IMR-90 (cell line): ENCODE data around the gene KDM6B. TPM values are rescaled to one million over a fixed set of nuclear protein-coding genes. Genes with fewer than 3 reads are reported as not detected.

Source experiments
- ATAC-seq: fragments of 200-7000 bp; cut with Tn5 transposase; 2 replicates; pipeline ENCODE4 v1.9.1; 2020; ENCODE audit warnings: low read depth, mild to moderate bottlenecking, moderate library complexity
- BruUV-seq: library from RNA; stranded (reverse); fragments of 400-500 nt; replicated peaks from 2 replicates; lab custom pipeline; 2021; lab: Mats Ljungman, UMichigan
- CTCF ChIA-PET: fragments of 300-600 bp; formaldehyde crosslinking; extraction: SDS; loops from one replicate; lab custom pipeline; 2021; ENCODE audit warnings: antibody characterized with exemption; lab: Yijun Ruan, JAX
- POLR2A ChIA-PET: fragments of 300-600 bp; sonication (Branson Sonifier 250); formaldehyde crosslinking; loops from one replicate; lab custom pipeline; 2022; ENCODE audit warnings: antibody characterized with exemption; ENCODE audit not compliant: unreplicated experiment; lab: Charles Lee
- DNase-seq: peaks from one replicate; pipeline ENCODE4 v3.0.0; 2013
- H2AFZ ChIP-seq: replicated peaks from 2 replicates; pipeline ENCODE3; 2013; ENCODE audit warnings: low read length, mild to moderate bottlenecking; ENCODE audit not compliant: poor library complexity
- H2AK5ac ChIP-seq: 2 replicates; pipeline ENCODE4 v1.6.1; 2013; ENCODE audit warnings: low read depth, low read length, inconsistent platforms
- H2AK9ac ChIP-seq: replicated peaks from 2 replicates; pipeline ENCODE3; 2013; ENCODE audit warnings: mild to moderate bottlenecking, low read depth, low read length, moderate library complexity; ENCODE audit not compliant: poor library complexity
- H2BK120ac ChIP-seq: 2 replicates; pipeline ENCODE4 v1.6.1; 2013; ENCODE audit warnings: low read depth, low read length, inconsistent platforms
- H2BK15ac ChIP-seq: 3 replicates; pipeline ENCODE4 v1.6.1; 2013; ENCODE audit warnings: low read depth, low read length, inconsistent platforms
- H2BK20ac ChIP-seq: 2 replicates; pipeline ENCODE4 v1.6.1; 2013; ENCODE audit warnings: low read depth, mild to moderate bottlenecking, inconsistent platforms, low read length, moderate library complexity
- H2BK5ac ChIP-seq: 2 replicates; pipeline ENCODE4 v1.6.1; 2013; ENCODE audit warnings: mild to moderate bottlenecking, low read depth, low read length, inconsistent platforms; ENCODE audit not compliant: poor library complexity, severe bottlenecking
- H3K14ac ChIP-seq: replicated peaks from 2 replicates; pipeline ENCODE4 v1.6.1; 2013; ENCODE audit warnings: low read depth, low read length, inconsistent platforms
- H3K18ac ChIP-seq: 2 replicates; pipeline ENCODE4 v1.6.1; 2013; ENCODE audit warnings: low read depth, low read length, control low read depth
- H3K23ac ChIP-seq: 2 replicates; pipeline ENCODE4 v1.6.1; 2013; ENCODE audit warnings: low read depth, low read length, inconsistent platforms
- H3K27ac ChIP-seq: 2 replicates; pipeline ENCODE4 v1.5.1; 2013; ENCODE audit warnings: mild to moderate bottlenecking, control low read depth, low read length; ENCODE audit not compliant: insufficient read depth
- H3K27me3 ChIP-seq: 2 replicates; pipeline ENCODE4 v1.6.1; 2013; ENCODE audit warnings: low read length; ENCODE audit not compliant: control insufficient read depth, insufficient read depth
- H3K36me3 ChIP-seq: 2 replicates; pipeline ENCODE4 v1.6.1; 2013; ENCODE audit warnings: low read length, mixed read lengths; ENCODE audit not compliant: control insufficient read depth, insufficient read depth
- H3K4ac ChIP-seq: 2 replicates; pipeline ENCODE4 v1.6.1; 2013; ENCODE audit warnings: low read depth, low read length, inconsistent platforms
- H3K4me1 ChIP-seq: 2 replicates; pipeline ENCODE4 v1.6.1; 2013; ENCODE audit warnings: low read length, mixed read lengths; ENCODE audit not compliant: control insufficient read depth, insufficient read depth
- H3K4me2 ChIP-seq: 2 replicates; pipeline ENCODE4 v1.6.1; 2013; ENCODE audit warnings: low read depth, mild to moderate bottlenecking, control low read depth, low read length, moderate library complexity
- H3K4me3 ChIP-seq: 2 replicates; pipeline ENCODE4 v1.5.1; 2013; ENCODE audit warnings: low read depth, mild to moderate bottlenecking, control low read depth, low read length, moderate library complexity; ENCODE audit not compliant: insufficient read depth
- H3K56ac ChIP-seq: 2 replicates; pipeline ENCODE4 v1.6.1; 2013; ENCODE audit warnings: low read length, inconsistent platforms; ENCODE audit not compliant: insufficient read depth; ENCODE audit errors: extremely low read depth
- H3K79me1 ChIP-seq, 2 experiments: 2 replicates each; pipeline ENCODE4 v1.6.1; 2013; ENCODE audit warnings: low read length in 2 of 2, inconsistent platforms in 1 of 2, low read depth in 1 of 2
- H3K9ac ChIP-seq: 2 replicates; pipeline ENCODE4 v1.6.1; 2013; ENCODE audit warnings: low read depth, low read length, control low read depth
- H3K9me1 ChIP-seq: 2 replicates; pipeline ENCODE4 v1.6.1; 2013; ENCODE audit warnings: low read length, inconsistent platforms; ENCODE audit not compliant: insufficient read depth
- H3K9me3 ChIP-seq: 2 replicates; pipeline ENCODE4 v1.6.1; 2013; ENCODE audit warnings: low read length; ENCODE audit not compliant: control insufficient read depth, insufficient read depth
- H4K20me1 ChIP-seq: 2 replicates; pipeline ENCODE4 v1.6.1; 2013; ENCODE audit warnings: low read length, inconsistent platforms; ENCODE audit not compliant: insufficient read depth
- H4K5ac ChIP-seq: 2 replicates; pipeline ENCODE4 v1.6.1; 2013; ENCODE audit warnings: mild to moderate bottlenecking, low read depth, low read length, control low read depth
- H4K8ac ChIP-seq, 2 experiments: 2 replicates each; pipeline ENCODE4 v1.6.1; 2013; ENCODE audit warnings: low read depth in 2 of 2, low read length in 2 of 2, control low read depth in 1 of 2, inconsistent platforms in 1 of 2
- H4K91ac ChIP-seq: 2 replicates; pipeline ENCODE4 v1.6.1; 2013; ENCODE audit warnings: low read depth, low read length, inconsistent platforms; ENCODE audit not compliant: insufficient read depth
- FOS ChIP-seq: fragments of 150-350 bp; IDR thresholded peaks from 2 replicates; pipeline ENCODE4 v1.6.1; 2016; ENCODE audit warnings: low read depth, low read length
- POLR2A ChIP-seq: IDR thresholded peaks from 2 replicates; pipeline ENCODE4 v1.6.1; 2012; ENCODE audit warnings: mild to moderate bottlenecking, low read depth, low read length
- RFX5 ChIP-seq: IDR thresholded peaks from 2 replicates; pipeline ENCODE4 v1.8.0; 2012; ENCODE audit warnings: low read depth, mild to moderate bottlenecking, low read length, moderate library complexity
- WGBS, 2 experiments: methylation state at CpG; one replicate each; pipeline versions ENCODE4 v1.1.5 to v1.1.7; 2013; ENCODE audit warnings: missing lambda C conversion rate in 2 of 2; ENCODE audit not compliant: insufficient read length in 1 of 2; ENCODE audit errors: extremely low coverage in 2 of 2; 5-methylcytosine and 5-hydroxymethylcytosine counted together
- dilution Hi-C: fragments of 300-500 bp; cut with HindIII; formaldehyde crosslinking; loops from one replicate; pipeline ENCODE4 v1.14.3; 2018; ENCODE audit warnings: low sequenced_read_pairs; ENCODE audit not compliant: unreplicated experiment
- in situ Hi-C: fragments of 300-500 bp; cut with MboI; formaldehyde crosslinking; loops from 3 replicates; pipeline ENCODE4 v1.14.3; 2019; ENCODE audit warnings: low sequenced_read_pairs, inconsistent platforms, mixed read lengths
- intact Hi-C: fragments of 100-400 bp; cut with micrococcal nuclease; formaldehyde crosslinking; loops from 2 replicates; pipeline ENCODE4 v1.10.0; 2022
- polyA plus RNA-seq, 3 experiments: library from polyadenylated mRNA; depleted of rRNA; stranded (reverse); fragments of >200 nt; gene quantifications; 2 replicates each; pipeline ENCODE4 v1.2.3, GENCODE V29; 2012; ENCODE audit warnings: low replicate concordance in 1 of 3
- total RNA-seq: library from RNA; depleted of rRNA; stranded (reverse); fragments of >200 nt; gene quantifications from 2 replicates; pipeline ENCODE4 v1.2.3, GENCODE V29; 2012
- TF ChIP-seq, protein P1 (sequence below): fragments of 150-350 bp; IDR thresholded peaks from 2 replicates; pipeline ENCODE4 v1.6.1; 2016; ENCODE audit warnings: low read depth, mild to moderate bottlenecking, low read length, moderate library complexity, borderline replicate concordance
- TF ChIP-seq, protein P2 (sequence below): conservative IDR thresholded peaks from 2 replicates; pipeline ENCODE4 v1.5.1; 2012; ENCODE audit warnings: mild to moderate bottlenecking, low read depth, low read length, improper control_type of control experiment

KDM6B gene
- total and polyA plus RNA-seq, 2 of the 4 experiments (the other 2 are of a cell fraction), result 0.72 to 3.5 TPM

DNA sequence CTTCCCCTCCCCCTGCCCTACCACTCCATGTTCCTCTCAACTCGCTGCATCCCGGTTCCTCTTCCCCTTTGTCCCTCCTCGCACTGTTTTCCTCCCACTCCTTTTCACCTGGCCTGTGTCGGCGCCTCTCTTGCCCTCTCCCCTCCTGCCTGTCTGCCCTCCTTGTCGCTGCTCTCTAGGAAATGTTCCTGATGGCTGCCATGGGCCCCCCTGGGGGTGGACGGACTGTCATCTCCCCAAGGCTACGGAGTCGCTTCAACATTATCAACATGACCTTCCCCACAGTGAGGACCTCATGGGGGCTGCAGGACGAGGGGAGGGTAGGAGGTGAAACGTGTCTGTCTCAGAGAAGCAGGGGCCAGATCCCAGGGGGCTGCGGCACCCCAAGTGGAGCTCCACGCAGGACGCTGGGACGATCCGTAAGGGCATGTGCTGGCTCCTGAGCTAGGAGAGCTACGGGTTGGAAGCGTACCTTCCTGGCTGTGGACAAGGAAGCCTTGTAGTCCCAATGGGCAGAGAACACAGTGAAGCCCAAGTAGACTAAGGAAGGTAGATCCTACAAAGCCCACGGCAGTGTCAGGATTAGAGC lies 39.8 kb upstream of the KDM6B start:
- no TSS peak for BruUV-seq
- Histone ChIP-seq H2AK9ac (no peak overlapping the region), H3K9ac (no peak overlapping the region), H3K4me1 (no peaks in the 10 kb centered on the region), H3K9me1 (no peaks in the 10 kb centered on the region), H3K27me3 (peaks cover 31% of the 10 kb centered on the region), H3K18ac (no peak overlapping the region), H4K5ac (no peak overlapping the region), H3K4ac (no peak overlapping the region), H3K4me3 (no peak overlapping the region), H3K36me3 (no peaks in the 10 kb centered on the region), H2BK20ac (no peak overlapping the region), H2AK5ac (no peak overlapping the region), H2BK5ac (no peak overlapping the region), H3K79me1 (no peaks in the 10 kb centered on the region), H3K14ac (no peak overlapping the region), H2BK120ac (no peak overlapping the region), H4K91ac (no peak overlapping the region), H3K27ac (no peak overlapping the region), H2AFZ (peak overlapping the region; percentile 13), H2BK15ac (no peak overlapping the region), H4K20me1 (no peaks in the 10 kb centered on the region; the same call in 1 of the 2 replicates), H3K9me3 (no peaks in the 10 kb centered on the region), H3K56ac (no peak overlapping the region), H3K4me2 (no peak overlapping the region), H3K23ac (no peak overlapping the region), H4K8ac (no peak overlapping the region)
- intact Hi-C loops (no loop called here), in situ Hi-C loops (no loop called here), dilution Hi-C loops (no loop called here)
- ChIA-PET POLR2A (no interaction called here), CTCF (no interaction called here)
- DNase-seq (no peak), ATAC-seq (no peak)
- 59% methylated on average over 10 of the region's 19 CpGs; no CpG with 5 or more reads in 1 of the 2 experiments for WGBS, 2 experiments
- TF ChIP-seq FOS (no peak), RFX5 (no peak), POLR2A (no peak)
- TF ChIP-seq, protein P1, sequence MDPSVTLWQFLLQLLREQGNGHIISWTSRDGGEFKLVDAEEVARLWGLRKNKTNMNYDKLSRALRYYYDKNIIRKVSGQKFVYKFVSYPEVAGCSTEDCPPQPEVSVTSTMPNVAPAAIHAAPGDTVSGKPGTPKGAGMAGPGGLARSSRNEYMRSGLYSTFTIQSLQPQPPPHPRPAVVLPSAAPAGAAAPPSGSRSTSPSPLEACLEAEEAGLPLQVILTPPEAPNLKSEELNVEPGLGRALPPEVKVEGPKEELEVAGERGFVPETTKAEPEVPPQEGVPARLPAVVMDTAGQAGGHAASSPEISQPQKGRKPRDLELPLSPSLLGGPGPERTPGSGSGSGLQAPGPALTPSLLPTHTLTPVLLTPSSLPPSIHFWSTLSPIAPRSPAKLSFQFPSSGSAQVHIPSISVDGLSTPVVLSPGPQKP, result no peak
- TF ChIP-seq, protein P2, sequence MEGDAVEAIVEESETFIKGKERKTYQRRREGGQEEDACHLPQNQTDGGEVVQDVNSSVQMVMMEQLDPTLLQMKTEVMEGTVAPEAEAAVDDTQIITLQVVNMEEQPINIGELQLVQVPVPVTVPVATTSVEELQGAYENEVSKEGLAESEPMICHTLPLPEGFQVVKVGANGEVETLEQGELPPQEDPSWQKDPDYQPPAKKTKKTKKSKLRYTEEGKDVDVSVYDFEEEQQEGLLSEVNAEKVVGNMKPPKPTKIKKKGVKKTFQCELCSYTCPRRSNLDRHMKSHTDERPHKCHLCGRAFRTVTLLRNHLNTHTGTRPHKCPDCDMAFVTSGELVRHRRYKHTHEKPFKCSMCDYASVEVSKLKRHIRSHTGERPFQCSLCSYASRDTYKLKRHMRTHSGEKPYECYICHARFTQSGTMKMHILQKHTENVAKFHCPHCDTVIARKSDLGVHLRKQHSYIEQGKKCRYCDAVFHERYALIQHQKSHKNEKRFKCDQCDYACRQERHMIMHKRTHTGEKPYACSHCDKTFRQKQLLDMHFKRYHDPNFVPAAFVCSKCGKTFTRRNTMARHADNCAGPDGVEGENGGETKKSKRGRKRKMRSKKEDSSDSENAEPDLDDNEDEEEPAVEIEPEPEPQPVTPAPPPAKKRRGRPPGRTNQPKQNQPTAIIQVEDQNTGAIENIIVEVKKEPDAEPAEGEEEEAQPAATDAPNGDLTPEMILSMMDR, result no peak
